ENCODE measurements around the gene CCDC85A.

The CCDC85A gene

DNA sequence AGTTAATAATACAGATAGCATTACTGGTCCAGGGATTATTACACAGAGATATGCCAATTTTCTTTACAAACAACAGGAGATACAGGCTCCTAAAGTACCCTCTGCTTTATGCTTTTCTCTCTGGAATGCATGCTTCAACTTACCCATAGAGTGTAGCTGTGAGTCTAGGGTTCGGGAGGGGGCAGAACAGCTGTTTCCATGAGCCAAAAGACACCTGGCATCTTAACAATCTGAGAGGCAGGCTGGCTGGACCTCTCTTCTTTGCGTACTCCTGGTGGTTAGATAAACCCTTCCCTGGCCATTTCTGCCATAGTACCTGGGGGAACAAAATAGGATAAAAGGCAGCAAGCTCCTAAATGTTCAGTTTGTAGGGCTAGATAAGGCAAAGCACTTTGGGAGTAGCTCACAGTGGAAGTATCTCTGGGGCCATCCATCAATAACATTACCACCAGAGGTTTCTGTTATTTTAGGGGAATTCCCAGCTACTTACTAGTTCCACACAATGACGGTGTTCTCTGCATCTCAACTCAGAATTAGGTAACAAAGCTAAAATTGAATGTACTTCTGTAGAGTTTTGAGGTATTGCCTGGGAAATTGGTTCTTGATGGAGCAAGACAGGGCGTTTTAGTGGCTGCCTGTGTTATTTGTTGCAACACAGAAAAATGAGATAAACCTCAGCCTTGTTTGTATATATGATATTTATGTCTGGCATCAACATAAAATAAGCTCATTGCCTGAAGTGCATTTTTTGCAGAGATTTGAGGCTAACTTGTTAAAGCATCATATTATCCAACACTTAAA lies 6.2 kb upstream of the CCDC85A start:
- Histone ChIP-seq H3K9ac (ENCODE audit: low read depth, low read length) (no peak overlapping the region), H3K9me3 (ENCODE audit: control insufficient read depth, insufficient read depth, low read length) (no peaks in the 10 kb centered on the region), H3K4me1 (ENCODE audit: insufficient read depth, low read length) (peaks cover under 1% of the 10 kb centered on the region), H3K36me3 (ENCODE audit: insufficient read depth, low read length) (no peaks in the 10 kb centered on the region)

DNA sequence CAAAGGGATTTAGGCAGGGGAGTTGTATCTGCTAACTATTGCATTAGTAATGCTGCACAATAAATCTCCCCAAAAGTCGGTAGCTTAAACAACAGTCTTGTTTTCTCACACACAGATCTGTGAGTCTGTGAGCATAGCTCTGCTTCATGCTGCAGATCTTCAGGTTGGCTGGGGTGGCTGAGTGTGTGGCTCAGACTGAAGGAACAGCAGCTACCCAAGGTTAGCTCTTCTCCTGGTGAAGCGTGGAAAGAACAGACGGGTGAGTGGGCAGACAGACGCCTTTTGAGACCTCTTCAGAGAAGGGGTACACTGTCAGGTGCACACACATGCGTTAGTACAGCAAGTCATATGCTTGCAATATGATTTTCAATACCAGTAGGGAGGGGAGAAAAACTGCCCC lies 3.9 kb upstream of the CCDC85A start:
- Histone ChIP-seq H3K9ac (ENCODE audit: low read depth, low read length) (no peak overlapping the region), H3K4me1 (ENCODE audit: insufficient read depth, low read length) (peaks cover 6% of the 10 kb centered on the region), H3K9me3 (ENCODE audit: control insufficient read depth, insufficient read depth, low read length) (no peaks in the 10 kb centered on the region), H3K36me3 (ENCODE audit: insufficient read depth, low read length) (no peaks in the 10 kb centered on the region)

DNA sequence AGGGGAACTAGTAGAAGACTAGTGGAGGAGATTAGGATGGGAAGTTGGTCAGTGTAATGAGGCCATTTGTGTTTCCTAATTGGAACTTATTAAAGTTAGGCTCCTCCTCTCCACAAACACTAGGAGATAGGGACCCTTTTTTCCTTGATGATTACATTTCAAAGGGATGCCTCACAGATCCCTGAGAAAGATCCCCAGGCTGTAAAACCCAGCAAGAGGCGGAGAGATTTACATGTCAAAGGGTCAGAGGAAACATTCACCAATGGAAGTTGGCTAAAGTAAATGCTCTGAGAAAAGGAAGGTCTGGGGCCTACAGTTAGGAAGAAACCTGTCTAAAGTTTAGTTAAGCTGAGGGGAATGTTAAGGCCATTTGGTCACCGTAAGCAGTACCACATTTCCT lies 1.4 kb upstream of the CCDC85A start:
- Histone ChIP-seq H3K9ac (ENCODE audit: low read depth, low read length) (no peak overlapping the region), H3K4me1 (ENCODE audit: insufficient read depth, low read length) (peaks cover 6% of the 10 kb centered on the region), H3K36me3 (ENCODE audit: insufficient read depth, low read length) (no peaks in the 10 kb centered on the region), H3K9me3 (ENCODE audit: control insufficient read depth, insufficient read depth, low read length) (no peaks in the 10 kb centered on the region)

DNA sequence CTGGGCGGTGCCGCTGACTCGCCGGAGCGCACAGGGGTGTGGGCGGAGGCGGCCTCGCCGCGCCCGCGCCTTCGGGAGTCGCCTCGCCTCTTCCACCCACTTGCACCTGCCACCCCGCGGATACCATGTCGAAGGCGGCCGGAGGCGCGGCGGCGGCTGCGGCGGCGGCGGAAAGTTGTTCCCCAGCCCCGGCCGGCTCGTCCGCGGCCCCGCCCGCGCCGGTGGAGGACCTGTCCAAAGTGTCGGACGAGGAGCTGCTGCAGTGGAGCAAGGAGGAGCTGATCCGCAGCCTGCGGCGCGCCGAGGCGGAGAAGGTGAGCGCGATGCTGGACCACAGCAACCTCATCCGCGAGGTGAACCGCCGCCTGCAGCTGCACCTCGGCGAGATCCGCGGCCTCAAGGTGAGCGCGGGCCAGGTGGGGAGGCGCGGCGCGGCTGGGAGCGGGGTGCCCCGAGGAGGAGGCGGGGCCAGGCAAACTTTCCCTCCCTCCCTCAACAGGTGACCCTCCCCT lies 766 bp downstream of the CCDC85A start:
- Histone ChIP-seq H3K9ac (ENCODE audit: low read depth, low read length) (peak overlapping the region; percentile 61; the same call in 1 of the 2 replicates), H3K36me3 (ENCODE audit: insufficient read depth, low read length) (no peaks in the 10 kb centered on the region), H3K9me3 (ENCODE audit: control insufficient read depth, insufficient read depth, low read length) (no peaks in the 10 kb centered on the region), H3K4me1 (ENCODE audit: insufficient read depth, low read length) (peaks cover 6% of the 10 kb centered on the region)

DNA sequence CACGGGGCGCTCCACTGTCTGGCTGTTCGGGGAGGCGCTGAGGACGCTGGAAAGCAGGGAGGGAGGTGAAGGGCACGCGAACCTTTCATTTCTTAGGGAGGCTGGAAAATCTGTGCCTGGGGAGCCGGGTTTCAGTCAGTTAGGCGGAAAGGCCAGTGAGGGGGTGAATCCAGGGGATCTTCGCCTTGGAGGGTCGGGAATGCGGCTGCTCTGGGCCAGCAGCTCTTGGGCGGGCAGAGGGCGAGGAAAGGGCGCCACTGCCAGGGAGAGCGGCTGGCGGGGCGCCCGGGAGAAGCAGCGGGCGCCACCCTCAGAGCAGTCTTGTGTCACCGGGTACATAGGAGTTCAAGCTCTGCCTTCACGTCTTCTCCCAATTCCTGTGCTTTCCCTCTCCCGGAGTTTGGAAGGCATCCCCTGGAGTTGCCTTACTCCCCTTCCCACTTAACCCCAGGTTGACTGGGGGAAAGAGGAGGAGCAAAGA lies 1.4 kb downstream of the CCDC85A start:
- no peaks in the 10 kb centered on the region for H3K9me3 ChIP-seq (ENCODE audit: control insufficient read depth, insufficient read depth, low read length)
- H3K9ac ChIP-seq (ENCODE audit: low read depth, low read length), result peak overlapping the region; percentile 59; the same call in 1 of the 2 replicates
- H3K4me1 ChIP-seq (ENCODE audit: insufficient read depth, low read length), result peaks cover 6% of the 10 kb centered on the region
- no peaks in the 10 kb centered on the region for H3K36me3 ChIP-seq (ENCODE audit: insufficient read depth, low read length)

DNA sequence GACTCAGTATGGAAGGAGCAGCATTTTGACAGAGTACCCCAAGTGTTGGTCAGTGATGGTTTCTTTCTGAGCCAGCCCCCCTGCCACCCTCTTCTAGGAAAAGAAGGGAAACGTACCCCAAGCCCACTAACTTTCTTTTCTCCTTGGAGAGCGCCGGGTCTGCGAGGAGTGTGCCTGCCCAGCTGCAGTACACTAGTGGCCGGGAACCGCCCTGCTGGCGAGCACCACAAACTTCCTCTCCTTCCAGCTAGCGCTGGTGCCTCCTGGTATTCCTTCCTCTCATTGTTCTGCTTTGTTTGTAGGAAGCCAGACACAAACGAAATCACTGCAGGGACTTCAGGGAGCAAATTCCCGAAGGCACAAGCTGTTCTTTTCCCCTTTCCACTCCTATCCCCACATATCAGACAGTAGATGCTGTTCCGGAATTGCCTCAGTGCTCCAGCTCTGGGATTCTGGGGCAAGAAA lies 1.8 kb downstream of the CCDC85A start:
- Histone ChIP-seq H3K4me1 (ENCODE audit: insufficient read depth, low read length) (peaks cover 6% of the 10 kb centered on the region), H3K9ac (ENCODE audit: low read depth, low read length) (peak overlapping the region; percentile 59; the same call in 1 of the 2 replicates), H3K9me3 (ENCODE audit: control insufficient read depth, insufficient read depth, low read length) (no peaks in the 10 kb centered on the region), H3K36me3 (ENCODE audit: insufficient read depth, low read length) (no peaks in the 10 kb centered on the region)

DNA sequence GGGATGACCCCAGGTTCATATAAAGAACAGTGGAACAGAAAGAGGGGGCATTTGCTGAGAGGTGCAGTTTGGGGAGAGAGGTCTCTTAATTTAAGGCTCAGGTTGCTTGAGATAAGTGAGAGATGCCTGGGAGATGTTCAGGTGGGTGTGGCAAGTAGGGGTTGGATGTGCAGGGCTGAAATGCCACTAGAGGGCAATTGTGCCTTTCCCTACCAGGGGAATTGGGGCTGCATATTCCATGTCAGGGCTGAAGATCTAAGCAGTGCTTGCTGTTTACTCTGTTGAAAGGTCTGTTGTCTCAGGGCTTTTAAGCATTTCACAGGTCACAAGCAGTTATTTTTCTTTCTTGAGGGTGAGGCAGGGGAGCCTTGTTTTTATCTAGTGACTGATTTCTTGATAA lies 7.8 kb downstream of the CCDC85A start:
- Histone ChIP-seq H3K9ac (ENCODE audit: low read depth, low read length) (no peak overlapping the region), H3K9me3 (ENCODE audit: control insufficient read depth, insufficient read depth, low read length) (no peaks in the 10 kb centered on the region), H3K4me1 (ENCODE audit: insufficient read depth, low read length) (no peaks in the 10 kb centered on the region), H3K36me3 (ENCODE audit: insufficient read depth, low read length) (no peaks in the 10 kb centered on the region)

GRCh38 chr2:56192664-56193305 lies 9.0 kb downstream of the CCDC85A start:
- Histone ChIP-seq H3K4me1 (ENCODE audit: insufficient read depth, low read length) (no peaks in the 10 kb centered on the region), H3K9ac (ENCODE audit: low read depth, low read length) (no peak overlapping the region), H3K9me3 (ENCODE audit: control insufficient read depth, insufficient read depth, low read length) (no peaks in the 10 kb centered on the region), H3K36me3 (ENCODE audit: insufficient read depth, low read length) (no peaks in the 10 kb centered on the region)

DNA sequence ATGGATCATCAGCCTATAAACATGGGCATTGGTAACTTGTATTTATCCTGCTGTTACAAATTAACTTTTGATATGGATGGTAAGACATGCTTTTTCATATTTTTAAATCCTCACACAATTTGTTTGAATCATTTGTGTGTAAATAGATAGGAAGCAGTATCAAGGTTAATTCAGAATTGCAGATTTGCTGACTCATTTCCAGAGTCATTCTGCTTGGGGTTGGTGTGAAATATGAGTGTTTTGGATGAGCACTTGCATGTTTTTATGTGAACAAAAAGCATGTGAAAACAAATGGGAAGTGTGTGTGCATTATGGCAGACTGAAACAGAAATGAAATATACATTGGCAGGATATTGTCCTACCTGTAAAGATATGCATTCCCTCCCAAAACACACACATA lies 11.8 kb downstream of the CCDC85A start:
- Histone ChIP-seq H3K4me1 (ENCODE audit: insufficient read depth, low read length) (no peaks in the 10 kb centered on the region), H3K36me3 (ENCODE audit: insufficient read depth, low read length) (no peaks in the 10 kb centered on the region)

GRCh38 chr2:56197816-56198215 lies 14.0 kb downstream of the CCDC85A start:
- H3K4me1 ChIP-seq (ENCODE audit: insufficient read depth, low read length), result no peaks in the 10 kb centered on the region
- no peak overlapping the region for H3K9ac ChIP-seq (ENCODE audit: low read depth, low read length)
- no peaks in the 10 kb centered on the region for H3K36me3 ChIP-seq (ENCODE audit: insufficient read depth, low read length)
- no peaks in the 10 kb centered on the region for H3K9me3 ChIP-seq (ENCODE audit: control insufficient read depth, insufficient read depth, low read length)

More for the DNA sequence above, 11.8 kb downstream of the CCDC85A start:
- no peak overlapping the region for H3K9ac ChIP-seq (ENCODE audit: low read depth, low read length)
- H3K9me3 ChIP-seq (ENCODE audit: control insufficient read depth, insufficient read depth, low read length), result no peaks in the 10 kb centered on the region

DNA sequence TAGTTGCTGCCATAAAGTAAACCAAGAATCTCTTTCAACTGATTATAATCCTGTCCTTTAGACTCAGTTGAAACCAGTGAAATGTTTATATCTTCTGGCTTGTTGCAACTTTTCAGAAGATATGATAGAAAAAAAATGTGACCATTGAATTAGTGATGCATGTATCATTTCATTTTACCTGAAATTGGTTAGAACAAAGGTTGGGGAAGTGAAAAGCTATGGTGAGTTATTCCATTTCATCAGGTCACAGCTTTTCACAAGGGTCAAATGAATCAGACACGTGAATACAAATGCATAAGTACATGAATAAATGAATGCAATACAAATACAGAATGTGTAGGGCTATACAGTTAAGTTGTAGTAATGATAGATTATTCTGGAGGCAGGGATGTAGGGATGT lies 15.1 kb downstream of the CCDC85A start:
- no peak overlapping the region for H3K9ac ChIP-seq (ENCODE audit: low read depth, low read length)
- H3K4me1 ChIP-seq (ENCODE audit: insufficient read depth, low read length), result no peaks in the 10 kb centered on the region
- no peaks in the 10 kb centered on the region for H3K9me3 ChIP-seq (ENCODE audit: control insufficient read depth, insufficient read depth, low read length)
- H3K36me3 ChIP-seq (ENCODE audit: insufficient read depth, low read length), result no peaks in the 10 kb centered on the region

DNA sequence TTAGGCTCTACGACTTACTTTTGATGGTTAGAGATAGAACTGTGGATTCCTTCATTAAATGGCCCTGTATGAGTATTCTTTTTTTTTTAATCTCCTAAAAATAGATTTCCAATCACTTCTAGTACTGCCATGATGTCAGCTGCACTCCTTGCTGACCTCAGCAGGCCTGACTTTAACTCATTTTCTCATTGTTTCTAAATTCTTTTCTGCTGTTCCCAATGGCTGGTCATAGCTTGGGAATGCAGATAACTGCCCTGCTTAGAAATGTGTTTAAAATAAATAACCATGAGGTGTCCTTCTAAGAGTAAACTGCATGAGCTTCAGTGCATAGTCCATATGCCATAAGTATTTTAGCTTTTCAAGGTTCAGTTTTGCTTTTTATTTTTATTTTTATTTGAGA lies 15.7 kb downstream of the CCDC85A start:
- H3K36me3 ChIP-seq (ENCODE audit: insufficient read depth, low read length), result no peaks in the 10 kb centered on the region
- no peaks in the 10 kb centered on the region for H3K4me1 ChIP-seq (ENCODE audit: insufficient read depth, low read length)
- H3K9me3 ChIP-seq (ENCODE audit: control insufficient read depth, insufficient read depth, low read length), result no peaks in the 10 kb centered on the region
- H3K9ac ChIP-seq (ENCODE audit: low read depth, low read length), result no peak overlapping the region

DNA sequence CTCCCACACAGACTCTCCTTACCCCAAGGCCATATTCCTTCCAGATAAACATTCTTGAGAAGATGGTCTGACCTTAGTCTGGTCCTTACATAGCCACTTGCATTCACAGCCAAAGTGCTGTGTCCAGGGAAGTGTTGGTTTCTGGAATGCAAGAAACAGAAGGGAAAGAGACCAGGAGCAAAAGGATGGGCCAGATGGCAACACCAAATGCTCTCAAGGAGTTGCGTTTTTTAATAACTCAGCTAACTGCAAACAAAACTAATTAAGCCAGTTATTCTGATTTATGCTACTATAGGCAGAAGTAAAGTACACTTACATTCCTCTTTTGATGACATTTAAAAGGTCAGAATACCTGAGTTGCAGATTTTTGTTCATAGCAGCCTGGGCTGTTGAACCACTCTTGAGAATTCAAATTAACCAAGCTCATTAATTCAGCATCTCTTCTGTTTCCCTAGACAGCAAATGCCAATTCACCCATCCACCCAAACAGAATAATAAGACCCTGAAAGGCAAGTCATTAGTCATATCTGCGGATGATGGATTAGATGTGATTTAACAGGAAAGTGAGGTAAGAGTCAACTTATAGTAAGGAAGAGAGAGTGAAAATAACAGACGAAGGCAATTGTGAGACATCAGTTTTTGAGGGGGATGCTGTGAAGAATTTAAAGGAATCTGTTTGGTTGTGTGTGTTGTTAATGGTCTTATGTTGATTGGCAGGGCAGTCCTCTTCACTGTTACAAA lies 18.8 kb downstream of the CCDC85A start:
- H3K36me3 ChIP-seq (ENCODE audit: insufficient read depth, low read length), result no peaks in the 10 kb centered on the region

DNA sequence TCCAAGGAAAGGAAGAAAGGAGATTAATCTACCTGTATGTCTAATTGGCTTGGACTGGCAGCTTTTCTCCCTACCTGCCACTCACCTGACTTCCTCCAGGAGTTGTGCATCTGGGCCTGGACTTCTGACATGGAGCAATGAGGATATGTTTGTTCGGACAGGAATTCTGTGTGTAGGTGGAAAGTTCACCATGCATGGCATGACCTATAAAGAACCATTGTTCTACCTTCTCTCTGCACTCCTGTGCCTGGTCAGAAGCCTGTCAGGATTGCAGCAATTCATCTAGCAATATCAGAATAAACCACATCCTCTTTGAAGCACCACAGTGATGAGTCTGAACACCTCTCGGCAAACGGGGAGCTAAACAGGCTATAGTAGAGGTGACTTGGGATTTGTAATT lies 20.8 kb downstream of the CCDC85A start:
- Histone ChIP-seq H3K36me3 (ENCODE audit: insufficient read depth, low read length) (no peaks in the 10 kb centered on the region), H3K4me1 (ENCODE audit: insufficient read depth, low read length) (no peaks in the 10 kb centered on the region), H3K9ac (ENCODE audit: low read depth, low read length) (no peak overlapping the region), H3K9me3 (ENCODE audit: control insufficient read depth, insufficient read depth, low read length) (no peaks in the 10 kb centered on the region)

More for the DNA sequence above, 18.8 kb downstream of the CCDC85A start:
- H3K4me1 ChIP-seq (ENCODE audit: insufficient read depth, low read length), result no peaks in the 10 kb centered on the region
- H3K9me3 ChIP-seq (ENCODE audit: control insufficient read depth, insufficient read depth, low read length), result no peaks in the 10 kb centered on the region
- no peak overlapping the region for H3K9ac ChIP-seq (ENCODE audit: low read depth, low read length)
